HuH-7 (cell line): ENCODE results near the gene RPS21.

Source experiments
- DNase-seq: peaks from one replicate; pipeline ENCODE4 v3.0.0; 2011; ENCODE audit warnings: low spot score

RPS21 gene

GRCh38 chr20:62426699-62427131 lies 39.8 kb downstream of the RPS21 start:
- DNase-seq = no peak

- DNase-seq = no peak
Measured at GRCh38 chr20:62427172-62428001, 40.5 kb downstream of the RPS21 start, which contains the start of gene RBBP8NL. RBBP8NL (minus strand) TSS chr20:62427539; CDS start chr20:62419647, 7,892 bp downstream.

GRCh38 chr20:62428002-62428372 lies 41.1 kb downstream of the RPS21 start:
- no peak for DNase-seq

GRCh38 chr20:62428396-62429295 lies 41.7 kb downstream of the RPS21 start:
- DNase-seq = no peak

- no peak for DNase-seq
Measured at GRCh38 chr20:62429455-62430310, 42.8 kb downstream of the RPS21 start.

GRCh38 chr20:62430311-62430853 lies 43.5 kb downstream of the RPS21 start:
- DNase-seq = no peak

GRCh38 chr20:62430866-62431447 lies 44.1 kb downstream of the RPS21 start:
- DNase-seq = no peak

- DNase-seq = no peak
Measured at GRCh38 chr20:62433658-62434497, 47.0 kb downstream of the RPS21 start.

- no peak for DNase-seq
Measured at GRCh38 chr20:62436692-62437091, 49.8 kb downstream of the RPS21 start.

GRCh38 chr20:62437496-62437895 lies 50.6 kb downstream of the RPS21 start:
- no peak for DNase-seq

- no peak for DNase-seq
Measured at GRCh38 chr20:62437927-62438326, 51.0 kb downstream of the RPS21 start.
